Measurements from ENCODE around the gene TFG.

TFG gene

DNA sequence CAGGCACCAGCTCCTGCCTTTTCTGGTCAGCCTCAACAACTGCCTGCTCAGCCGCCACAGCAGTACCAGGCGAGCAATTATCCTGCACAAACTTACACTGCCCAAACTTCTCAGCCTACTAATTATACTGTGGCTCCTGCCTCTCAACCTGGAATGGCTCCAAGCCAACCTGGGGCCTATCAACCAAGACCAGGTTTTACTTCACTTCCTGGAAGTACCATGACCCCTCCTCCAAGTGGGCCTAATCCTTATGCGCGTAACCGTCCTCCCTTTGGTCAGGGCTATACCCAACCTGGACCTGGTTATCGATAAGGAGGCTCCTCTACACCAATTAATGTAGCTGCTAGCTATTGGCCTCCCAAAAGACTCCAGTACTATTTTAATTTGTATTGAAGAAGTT, 38.9 kb downstream of the TFG start:
- H3K27ac ChIP-seq: no peak overlapping the region

DNA sequence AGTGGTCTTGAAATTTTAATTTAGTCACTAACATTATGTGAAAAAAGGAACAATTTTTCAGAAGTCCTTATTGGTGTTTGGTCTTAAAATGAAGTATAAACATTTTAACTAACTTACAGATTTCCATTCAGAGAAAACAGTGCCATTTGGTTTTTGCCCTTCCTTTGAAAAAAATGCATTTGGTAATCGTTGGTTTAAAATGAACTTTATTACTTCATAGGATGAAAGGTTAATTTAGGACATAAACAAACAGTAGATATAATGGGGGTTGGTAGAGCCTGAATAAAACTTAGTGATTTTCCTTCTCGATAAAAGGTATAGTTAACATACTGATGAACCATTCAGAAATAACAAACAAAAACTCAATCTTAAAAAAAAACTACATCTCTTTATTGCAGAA, 39.7 kb downstream of the TFG start:
- DNase-seq (ENCODE audit: low read depth, low spot score): no peak
- H3K27ac ChIP-seq: no peak overlapping the region

More for the DNA sequence above, 38.9 kb downstream of the TFG start:
- no peak for DNase-seq (ENCODE audit: low read depth, low spot score)

DNA sequence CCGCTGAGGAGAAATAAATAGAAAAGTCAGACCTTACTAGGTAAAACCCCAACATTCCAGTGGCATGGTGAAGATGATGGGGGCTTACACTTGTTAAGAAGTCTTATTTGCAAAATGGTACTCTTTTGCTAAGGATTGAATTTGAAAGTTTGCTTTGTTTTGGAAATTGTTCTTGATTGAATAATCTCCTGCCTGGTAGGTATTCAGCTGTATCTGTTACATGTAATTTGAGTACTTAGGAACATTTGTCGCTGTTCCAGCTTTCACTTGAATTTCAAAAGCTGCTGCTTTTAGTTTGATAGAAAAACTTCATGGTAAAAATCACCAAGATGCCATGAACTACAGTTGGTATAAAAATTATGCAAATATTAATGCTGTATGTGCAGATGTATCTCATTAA, 44.6 kb downstream of the TFG start:
- no peak overlapping the region for H3K27ac ChIP-seq
- DNase-seq (ENCODE audit: low read depth, low spot score): no peak

DNA sequence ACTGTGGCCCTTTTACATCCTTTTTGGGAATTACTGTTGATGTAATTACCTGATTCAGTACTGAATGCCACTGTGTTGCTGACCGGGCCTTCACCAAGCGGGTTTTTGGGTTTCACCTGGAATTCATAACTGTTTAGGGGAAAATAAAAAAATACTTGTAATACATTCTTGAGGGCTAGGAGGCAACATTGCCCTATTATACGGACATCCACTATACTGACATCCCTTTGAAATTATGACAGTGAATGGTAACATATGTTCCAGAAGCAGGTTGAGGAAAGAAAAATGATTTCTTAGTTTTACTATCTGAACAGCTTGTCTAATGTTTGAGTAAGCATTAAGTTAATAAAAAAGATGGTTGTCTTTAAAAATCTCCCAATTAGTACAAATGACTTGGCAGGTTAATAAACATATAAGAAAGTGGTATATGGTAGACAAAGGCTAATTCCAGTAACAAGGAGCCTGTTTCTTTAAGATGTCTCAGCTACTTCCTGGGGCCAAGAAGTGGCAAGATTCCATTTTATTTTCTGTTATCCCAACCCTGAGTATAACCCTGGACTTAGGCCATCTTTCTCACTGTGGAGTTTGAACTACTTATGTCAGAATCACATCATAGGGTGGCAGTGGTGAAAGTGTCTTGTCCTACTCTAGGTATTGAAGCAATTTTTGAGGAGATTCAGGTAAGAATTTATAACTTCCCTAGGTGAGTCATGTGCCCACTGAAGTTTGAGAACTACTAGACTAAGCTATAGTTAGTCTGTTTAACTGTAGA, 45.5 kb downstream of the TFG start:
- no peak overlapping the region for H3K27ac ChIP-seq
- no peak for DNase-seq (ENCODE audit: low read depth, low spot score)

DNA sequence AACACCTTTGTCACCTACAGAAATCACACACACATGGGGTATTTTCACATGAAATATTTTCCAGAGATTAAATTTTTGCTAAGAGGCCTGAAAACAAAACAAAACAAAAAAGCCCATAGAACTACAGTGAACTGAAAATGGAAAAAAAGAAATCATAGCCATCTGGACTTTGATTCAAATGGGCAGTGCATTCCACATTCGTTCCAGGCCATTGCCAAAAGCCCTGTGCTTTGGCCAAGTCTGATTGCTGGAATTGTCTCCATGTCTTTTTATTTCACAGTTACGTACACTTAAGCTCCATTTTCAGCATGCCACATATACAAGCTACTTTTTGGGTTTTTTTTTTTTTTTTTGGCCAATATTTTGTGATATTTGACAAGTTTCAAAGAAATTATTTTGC, 47.1 kb downstream of the TFG start:
- no peak overlapping the region for H3K27ac ChIP-seq

DNA sequence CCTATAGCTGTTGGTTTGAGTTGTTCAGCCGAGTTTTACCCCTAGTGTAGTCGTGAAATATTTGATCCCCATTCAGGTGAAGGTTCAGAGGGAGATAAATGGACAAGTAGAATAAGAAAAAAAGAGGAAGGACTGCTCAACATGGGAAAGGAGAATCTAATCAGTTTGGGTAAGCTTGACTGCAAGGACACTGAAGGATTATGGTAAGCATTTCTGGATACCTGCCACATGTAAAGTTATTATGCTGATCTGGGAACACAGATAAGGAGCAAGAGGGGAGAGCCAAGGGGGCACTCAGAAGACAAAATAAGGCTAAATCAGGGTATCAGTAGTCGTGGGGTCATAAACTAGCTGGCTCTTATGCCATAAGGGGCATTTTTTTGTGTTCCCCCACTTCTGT, 49.9 kb downstream of the TFG start:
- no peak overlapping the region for H3K27ac ChIP-seq
- DNase-seq (ENCODE audit: low read depth, low spot score): no peak

More for the DNA sequence above, 47.1 kb downstream of the TFG start:
- DNase-seq (ENCODE audit: low read depth, low spot score): no peak

DNA sequence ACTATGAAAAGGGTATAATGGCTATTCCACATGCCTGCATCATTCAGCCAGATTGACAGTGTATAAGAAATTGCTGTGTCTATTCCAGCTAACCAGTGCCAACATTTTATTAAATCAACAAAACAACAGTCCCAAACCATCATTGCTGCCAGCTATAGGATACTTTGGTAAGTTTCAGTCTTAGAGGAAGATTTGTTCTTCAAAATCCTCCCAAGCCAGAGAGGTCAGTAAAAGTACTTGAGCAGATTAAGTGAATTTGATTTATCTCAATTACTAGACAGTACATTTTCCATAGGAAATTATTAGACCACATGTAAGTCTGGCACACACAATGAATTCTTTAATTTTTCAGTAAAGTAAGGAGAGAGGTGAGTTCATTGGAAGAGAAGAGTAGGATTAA, 50.7 kb downstream of the TFG start:
- no peak for DNase-seq (ENCODE audit: low read depth, low spot score)
- no peak overlapping the region for H3K27ac ChIP-seq

DNA sequence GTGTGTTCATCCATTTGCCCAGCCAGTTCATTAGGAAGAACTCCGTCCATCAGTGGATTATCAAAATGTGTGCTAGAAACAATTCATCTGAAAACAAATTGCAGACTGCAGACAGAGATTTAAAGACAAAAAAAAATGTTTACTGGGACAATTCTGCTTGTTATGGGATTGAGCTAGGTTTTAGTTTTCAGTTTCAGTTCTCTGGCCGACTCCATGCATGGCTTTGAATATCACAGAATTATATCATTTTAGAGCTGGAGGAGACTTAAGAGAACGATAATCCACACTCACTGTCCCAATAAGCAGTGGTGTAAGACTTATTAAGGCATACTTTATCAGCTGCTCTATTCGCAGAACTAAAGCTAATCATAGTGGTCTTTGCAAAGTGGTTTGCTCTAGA, 51.1 kb downstream of the TFG start:
- no peak overlapping the region for H3K27ac ChIP-seq
- no peak for DNase-seq (ENCODE audit: low read depth, low spot score)

DNA sequence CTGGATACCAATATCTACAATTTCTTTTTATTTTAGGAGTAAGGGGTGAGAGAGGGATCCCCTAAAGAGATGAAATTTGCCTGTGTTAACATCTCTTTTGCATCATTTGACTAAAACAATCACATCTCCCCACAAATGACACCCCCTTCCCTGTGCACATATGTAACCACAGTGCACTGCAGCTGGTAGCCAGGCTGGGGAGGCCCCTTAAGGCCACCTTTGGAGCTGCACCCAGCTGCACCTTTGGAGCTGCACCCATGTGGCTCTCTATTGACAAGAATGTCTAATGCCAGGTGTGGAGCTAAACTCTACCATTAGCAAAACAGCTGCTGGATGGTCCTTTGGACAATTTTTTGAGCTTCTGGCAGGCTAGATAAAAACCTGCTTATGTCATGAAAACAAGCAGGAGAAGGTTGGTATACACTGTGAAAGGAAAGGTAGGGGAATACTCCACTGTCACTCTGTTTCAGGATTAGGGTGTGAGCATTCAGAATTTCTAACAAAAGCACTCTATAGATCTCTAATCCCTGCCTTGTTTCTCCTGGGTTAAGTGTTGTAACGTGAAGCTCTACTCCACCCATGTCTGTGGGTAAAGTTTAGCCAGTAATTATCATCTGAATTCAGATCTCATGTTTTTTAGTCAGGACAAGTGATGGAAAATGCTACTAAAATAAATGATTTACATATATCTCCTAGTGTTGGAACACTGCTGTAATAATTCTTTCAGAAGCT, 52.1 kb downstream of the TFG start:
- H3K27ac ChIP-seq: no peak overlapping the region
- DNase-seq (ENCODE audit: low read depth, low spot score): no peak

DNA sequence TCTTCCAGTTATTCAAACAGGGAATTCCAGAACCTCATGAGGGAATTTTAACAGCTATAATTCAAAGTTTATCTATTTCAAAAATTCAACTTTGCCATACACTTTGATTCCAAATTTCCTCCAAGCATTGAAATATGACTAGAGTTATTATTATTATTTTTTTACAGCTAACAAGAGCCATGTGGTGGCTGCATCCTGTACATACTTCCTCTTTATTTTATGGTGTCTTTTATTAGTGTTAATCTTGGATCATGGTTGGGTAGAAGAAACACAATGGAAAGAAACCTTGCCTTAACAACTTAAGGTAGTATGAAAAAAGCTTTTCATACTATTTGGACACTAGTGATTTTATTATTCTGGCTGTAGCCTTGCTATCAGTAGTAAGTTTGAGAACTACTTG, 52.7 kb downstream of the TFG start:
- no peak for DNase-seq (ENCODE audit: low read depth, low spot score)
- no peak overlapping the region for H3K27ac ChIP-seq

DNA sequence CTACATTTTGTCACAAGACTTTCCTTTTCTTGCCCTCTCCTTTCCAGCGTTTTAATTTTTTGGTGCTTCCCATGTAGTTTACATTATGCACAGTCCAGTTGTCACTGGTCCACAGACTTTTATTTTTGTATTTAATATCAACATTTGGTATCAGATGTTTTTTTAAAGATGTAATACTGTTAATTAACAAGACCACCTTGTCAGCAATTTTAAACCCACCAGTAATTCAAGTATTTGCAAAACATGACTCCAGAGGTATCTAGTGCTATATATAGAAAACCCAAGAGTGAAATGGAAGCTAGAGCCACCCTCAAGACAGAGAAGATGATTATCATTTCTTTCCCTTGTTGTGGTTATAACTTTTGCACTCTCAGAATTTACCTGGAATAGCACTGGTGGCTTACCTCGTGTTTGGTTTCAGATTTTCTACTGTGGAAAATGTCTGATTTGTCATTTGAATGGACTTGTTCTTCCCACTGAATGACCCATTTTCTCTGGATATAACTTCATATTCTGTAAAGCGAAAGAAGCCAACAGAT, 56.2 kb downstream of the TFG start:
- no peak overlapping the region for H3K27ac ChIP-seq
- DNase-seq (ENCODE audit: low read depth, low spot score): no peak

DNA sequence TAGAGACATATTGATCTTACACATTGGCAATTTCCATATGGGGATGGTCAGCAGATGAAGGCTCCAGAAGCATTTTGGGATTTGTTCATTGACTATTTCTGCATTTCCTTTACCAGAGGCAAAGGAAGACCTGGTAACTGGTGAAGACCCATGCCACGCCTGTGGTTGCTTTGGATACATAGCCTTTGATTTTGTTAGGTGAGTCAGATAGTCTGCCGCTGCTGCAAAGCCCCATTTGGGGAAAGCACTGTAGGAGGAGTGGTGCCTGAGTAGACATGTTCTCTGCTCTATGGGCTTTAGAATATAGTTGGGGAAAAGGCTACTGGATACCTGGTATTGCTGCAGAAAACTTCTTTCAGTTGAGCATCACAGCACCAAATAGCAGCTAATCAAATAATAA, 56.8 kb downstream of the TFG start:
- DNase-seq (ENCODE audit: low read depth, low spot score): peak; percentile 20
- H3K27ac ChIP-seq: no peak overlapping the region

DNA sequence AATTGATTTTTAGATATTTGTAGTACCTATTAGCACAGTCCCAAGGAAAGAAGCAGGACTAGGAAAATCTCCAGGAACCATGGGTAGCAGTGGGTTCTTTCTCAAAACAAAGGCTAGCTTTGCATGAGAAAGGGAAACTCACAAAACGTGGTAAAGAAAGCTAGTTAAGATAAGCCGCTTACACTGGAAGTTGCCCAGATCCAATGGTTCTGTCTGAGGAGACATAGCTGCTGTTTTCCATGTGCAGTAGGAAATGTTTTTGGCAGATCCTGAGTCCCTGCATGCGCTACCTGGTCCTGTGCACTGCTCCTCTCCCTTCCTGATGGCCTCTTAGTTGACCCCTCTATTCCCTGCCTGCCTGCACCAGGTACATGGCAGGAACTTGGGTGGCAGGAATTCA, 60.4 kb downstream of the TFG start:
- DNase-seq (ENCODE audit: low read depth, low spot score): no peak
- H3K27ac ChIP-seq: no peak overlapping the region

DNA sequence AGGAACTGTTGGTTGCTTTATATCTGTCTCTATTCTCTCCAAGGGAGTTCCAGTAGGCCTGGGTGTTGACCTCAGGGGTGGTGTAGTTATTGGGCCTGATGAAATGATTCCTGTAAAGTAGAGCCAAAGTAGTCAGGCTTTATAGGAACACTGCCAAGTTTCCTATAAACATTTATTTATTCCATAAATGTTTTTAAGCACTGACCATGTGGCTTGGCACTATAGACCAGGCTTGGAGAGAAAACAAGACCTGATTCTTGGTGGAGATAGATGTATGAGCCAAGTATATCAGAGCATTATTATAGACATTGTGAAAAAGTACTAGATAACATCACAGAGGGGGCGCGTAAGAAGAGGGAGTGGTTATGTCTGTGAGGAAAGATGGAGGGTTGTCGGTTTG, 65.9 kb downstream of the TFG start:
- no peak overlapping the region for H3K27ac ChIP-seq
- no peak for DNase-seq (ENCODE audit: low read depth, low spot score)

DNA sequence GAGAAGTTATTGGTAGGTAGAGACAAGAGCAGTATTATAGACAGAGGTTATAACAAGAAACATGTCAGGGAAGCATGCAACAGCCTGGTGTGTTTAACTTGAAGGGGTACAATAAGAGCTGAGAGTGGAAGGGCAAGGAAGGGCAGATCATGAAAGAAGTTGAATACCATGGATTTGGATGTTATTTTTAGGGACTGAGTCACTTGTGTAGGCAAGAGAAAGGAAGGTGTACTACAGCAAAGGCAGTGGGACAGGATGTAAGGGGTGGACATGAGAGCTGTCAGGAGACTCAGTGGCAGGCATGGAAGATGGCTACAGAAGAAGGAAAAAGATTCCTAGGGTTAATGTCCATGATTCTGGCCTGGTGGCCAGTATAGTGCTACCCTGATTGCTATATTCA, 66.4 kb downstream of the TFG start:
- no peak for DNase-seq (ENCODE audit: low read depth, low spot score)
- H3K27ac ChIP-seq: no peak overlapping the region

DNA sequence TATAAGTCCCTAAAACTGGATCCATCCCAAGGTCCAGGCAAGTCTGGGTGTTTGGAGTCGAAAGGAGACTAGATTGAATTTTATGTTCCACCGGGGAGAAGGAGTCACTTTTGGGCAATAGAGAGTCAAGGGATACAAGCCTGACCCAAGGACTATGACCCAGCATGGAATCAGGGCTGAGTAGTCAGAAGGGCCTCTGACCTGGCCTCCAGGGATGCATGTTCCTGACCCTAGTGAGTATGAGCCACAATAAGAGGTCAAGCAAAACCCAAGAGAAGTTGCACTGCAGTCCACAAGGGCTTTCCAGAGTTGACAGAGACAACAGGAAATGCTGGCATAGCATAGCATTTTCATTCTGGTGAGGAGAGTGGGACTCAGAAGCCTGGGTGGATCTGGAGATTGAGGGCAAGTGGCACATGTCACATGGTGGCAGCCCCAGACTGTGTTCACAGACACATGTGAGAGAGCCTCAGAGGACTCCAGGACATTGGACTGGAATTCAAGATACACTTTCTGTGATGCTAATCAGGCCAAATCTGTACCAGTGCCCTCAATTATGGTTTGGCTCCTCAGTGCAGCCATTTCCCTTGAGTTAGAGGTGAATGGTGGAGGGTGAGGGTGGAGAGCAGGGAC, 66.9 kb downstream of the TFG start:
- no peak overlapping the region for H3K27ac ChIP-seq

DNA sequence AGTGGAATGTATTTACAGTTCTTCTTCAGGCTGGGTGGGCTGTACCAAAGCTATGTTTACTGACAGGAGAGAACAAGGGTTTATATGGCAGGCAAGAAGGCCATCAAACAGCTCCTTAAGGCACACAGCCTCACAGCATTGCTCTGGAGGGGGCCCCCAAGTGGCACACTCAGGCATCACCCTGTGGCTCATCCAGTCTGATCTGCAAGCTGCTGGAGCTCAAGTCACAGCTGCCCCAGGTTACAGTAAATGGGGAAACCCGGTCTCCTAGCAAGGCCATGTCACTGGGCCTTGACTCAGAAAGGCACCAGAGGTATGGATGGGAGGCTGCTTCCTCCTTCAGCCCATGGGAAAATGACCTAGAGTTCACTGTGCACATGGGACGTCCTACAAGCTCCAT, 67.5 kb downstream of the TFG start:
- DNase-seq (ENCODE audit: low read depth, low spot score): no peak
- H3K27ac ChIP-seq: peak overlapping the region; percentile 12

More for the DNA sequence above, 66.9 kb downstream of the TFG start:
- DNase-seq (ENCODE audit: low read depth, low spot score): no peak

DNA sequence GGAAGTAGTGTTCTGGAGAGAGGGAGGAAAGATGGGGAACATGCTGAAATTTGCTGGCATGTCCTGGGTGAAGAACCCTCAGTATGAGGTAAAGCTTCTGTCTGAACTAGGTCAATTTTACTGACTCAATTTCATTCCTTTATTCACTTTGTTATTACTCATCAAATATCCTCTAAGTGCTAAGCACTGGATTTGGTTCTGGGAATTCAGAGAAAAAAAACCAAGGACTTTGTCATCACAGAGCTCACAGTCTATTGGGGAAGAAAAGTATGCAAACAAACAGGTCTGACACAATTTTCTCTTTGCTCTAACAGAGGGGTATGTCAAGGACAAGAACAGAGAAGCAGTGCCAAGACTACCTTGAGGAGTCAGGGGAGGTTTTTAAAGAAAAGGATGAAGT, 68.0 kb downstream of the TFG start:
- peak; percentile 22 for DNase-seq (ENCODE audit: low read depth, low spot score)
- peak overlapping the region; percentile 12 for H3K27ac ChIP-seq

DNA sequence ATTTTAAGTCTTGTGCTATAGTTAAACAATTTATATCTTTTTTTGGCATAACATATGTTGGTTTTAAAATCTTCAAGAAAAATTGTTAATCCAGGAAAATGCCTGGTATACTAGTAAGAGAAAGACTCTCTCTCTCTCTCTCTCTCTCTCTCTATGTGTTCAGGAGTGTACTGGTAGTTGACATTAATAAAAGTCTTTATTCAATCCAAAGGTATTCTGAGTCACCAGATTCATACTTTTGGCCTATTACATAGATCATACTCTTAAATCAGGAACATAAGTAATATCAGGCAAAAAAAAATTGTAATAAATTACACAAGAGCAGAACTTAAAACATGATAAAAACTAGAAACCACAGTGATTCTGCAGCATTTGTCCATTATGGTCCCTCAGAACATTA, 70.2 kb downstream of the TFG start:
- no peak overlapping the region for H3K27ac ChIP-seq
- DNase-seq (ENCODE audit: low read depth, low spot score): no peak

DNA sequence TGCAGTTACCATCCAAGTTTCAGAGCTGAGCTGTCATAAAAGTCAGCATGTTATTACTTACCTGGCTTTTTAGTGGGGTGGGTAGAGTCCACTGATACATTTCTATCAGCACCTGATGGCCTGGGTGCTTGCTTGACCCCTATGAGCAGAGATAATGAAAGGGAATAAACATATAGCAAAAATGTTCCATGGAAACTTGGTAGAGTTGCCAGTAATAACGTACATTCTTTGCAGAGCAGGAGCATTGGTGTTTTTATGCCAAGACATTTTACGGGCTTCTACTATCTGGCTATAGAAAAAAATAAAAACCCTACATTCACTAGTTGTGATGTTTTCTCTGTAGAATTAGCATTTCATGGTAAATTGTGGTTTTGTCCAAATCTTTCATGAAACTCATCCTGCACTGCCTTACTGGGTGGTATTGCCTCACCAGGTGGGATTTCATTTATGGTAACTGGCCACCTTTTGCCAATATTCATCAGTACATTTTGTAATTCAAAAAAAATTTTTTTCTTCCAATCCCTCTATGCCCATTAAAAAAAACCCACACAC, 70.9 kb downstream of the TFG start:
- no peak for DNase-seq (ENCODE audit: low read depth, low spot score)
- H3K27ac ChIP-seq: no peak overlapping the region

DNA sequence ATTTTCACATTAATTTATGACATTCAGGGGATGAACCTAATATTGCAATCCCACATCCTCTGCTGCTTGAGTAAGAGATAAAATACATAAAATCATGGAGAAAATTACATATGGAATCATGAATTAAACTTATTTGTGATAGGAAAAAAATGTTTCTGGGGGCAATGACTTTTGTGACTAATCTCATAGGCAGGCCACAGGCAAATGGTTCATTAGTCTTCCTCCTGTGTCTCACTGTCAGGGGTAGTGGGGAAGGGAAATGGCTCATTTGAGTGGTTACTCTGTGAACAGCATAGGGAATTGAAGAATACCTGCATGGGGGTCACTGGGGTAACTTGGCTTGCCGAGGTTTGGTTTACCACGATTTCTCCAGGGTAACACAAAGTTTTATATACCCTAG, 72.0 kb downstream of the TFG start:
- DNase-seq (ENCODE audit: low read depth, low spot score): no peak
- no peak overlapping the region for H3K27ac ChIP-seq
